Stimulated activated CD8-positive, alpha-beta memory T cell treated with anti-CD3 and anti-CD28 coated beads, Interleukin-15, amount 100 ng/mL, for 4 hours (primary cell): ENCODE measurements around the gene BANP.
A peak's percentile ranks its signal among the peaks of the same experiment; 100 is the strongest.
"Not testable (repeated sequence)": the region's sequence is repeated elsewhere in the genome, so short reads cannot be mapped to it uniquely, and the experiment has no call there.

Experiments
- DNase-seq, 2 donors: peaks; one replicate each; pipeline ENCODE4 v3.0.0-alpha.2; 2020; ENCODE audit warnings: low read depth in 2 of 2

Gene BANP

GRCh38 chr16:87966064-87966645 lies 14.9 kb downstream of the BANP start:
- DNase-seq = no peak

- no peak for DNase-seq
These were observed 15.5 kb downstream of the BANP start for GRCh38 chr16:87966685-87967185.

GRCh38 chr16:87968541-87968940 lies 17.3 kb downstream of the BANP start:
- DNase-seq = no peak

- DNase-seq = no peak
These were observed 19.0 kb downstream of the BANP start for GRCh38 chr16:87970186-87970585.

- DNase-seq = no peak
These were observed 20.7 kb downstream of the BANP start for GRCh38 chr16:87971933-87972332.

GRCh38 chr16:87973717-87974116 lies 22.5 kb downstream of the BANP start:
- DNase-seq = no peak

- DNase-seq = no peak
These were observed 22.9 kb downstream of the BANP start for GRCh38 chr16:87974178-87974577.

- DNase-seq = no peak
These were observed 25.4 kb downstream of the BANP start for GRCh38 chr16:87976665-87977064.

GRCh38 chr16:87978127-87978526 lies 26.9 kb downstream of the BANP start:
- no peak for DNase-seq

GRCh38 chr16:87979352-87979751 lies 28.1 kb downstream of the BANP start:
- no peak for DNase-seq

- not testable (repeated sequence) for DNase-seq
These were observed 28.8 kb downstream of the BANP start for GRCh38 chr16:87979911-87980630.

- DNase-seq = not testable (repeated sequence)
These were observed 30.1 kb downstream of the BANP start for GRCh38 chr16:87981376-87981775.

- no peak for DNase-seq
These were observed 31.4 kb downstream of the BANP start for GRCh38 chr16:87982581-87983041.

GRCh38 chr16:87983072-87983736 lies 32.0 kb downstream of the BANP start:
- DNase-seq = not testable (repeated sequence)

GRCh38 chr16:87983737-87984097 lies 32.5 kb downstream of the BANP start:
- DNase-seq = not testable (repeated sequence)

- DNase-seq = not testable (repeated sequence)
These were observed 32.9 kb downstream of the BANP start for GRCh38 chr16:87984180-87984579.

- DNase-seq = no peak
These were observed 33.5 kb downstream of the BANP start for GRCh38 chr16:87984632-87985267.

- not testable (repeated sequence) for DNase-seq
These were observed 34.3 kb downstream of the BANP start for GRCh38 chr16:87985493-87985892.

- DNase-seq = peak; percentile 20 to 27
These were observed 35.2 kb downstream of the BANP start for GRCh38 chr16:87986361-87986849.

GRCh38 chr16:87988596-87988995 lies 37.4 kb downstream of the BANP start:
- DNase-seq = not testable (repeated sequence)

GRCh38 chr16:87990254-87990653 lies 39.0 kb downstream of the BANP start:
- not testable (repeated sequence) for DNase-seq

- DNase-seq = not testable (repeated sequence)
These were observed 40.9 kb downstream of the BANP start for GRCh38 chr16:87992142-87992541.
